GM12892 (cell line): ENCODE measurements around the gene OR2L3.

Source experiments
- POLR2A ChIP-seq: IDR thresholded peaks from 2 replicates; pipeline ENCODE4 v1.6.1; 2011; ENCODE audit warnings: low read depth, low read length, control low read depth
- POLR2AphosphoS5 ChIP-seq: IDR thresholded peaks from 2 replicates; pipeline ENCODE4 v1.6.1; 2011; ENCODE audit warnings: low read depth, low read length, control low read depth

DNA sequence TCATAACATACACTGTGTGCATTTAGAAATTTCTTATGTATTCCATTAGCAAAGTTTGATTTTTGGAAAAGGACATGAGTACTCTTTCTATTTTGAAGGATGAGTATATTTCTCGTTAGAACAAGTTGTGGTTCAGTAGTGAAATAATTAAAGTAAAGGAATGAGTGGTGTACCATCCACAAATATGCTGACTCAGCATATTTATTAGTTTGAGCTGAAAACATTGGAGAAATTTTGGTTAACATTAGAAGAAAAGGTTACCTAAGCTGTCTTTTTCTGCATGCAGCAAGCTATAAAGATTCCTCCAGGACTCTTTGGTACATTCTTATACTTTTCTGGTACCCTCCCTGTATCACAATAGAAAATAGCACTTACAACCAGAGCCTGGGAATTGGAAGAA is 38.9 kb upstream of the OR2L3 start:
- TF ChIP-seq POLR2A (no peak), POLR2AphosphoS5 (no peak)
